Smooth muscle cell (in vitro differentiated cells): ENCODE data around the gene PTPRN2. TPM values are rescaled to one million over a fixed set of nuclear protein-coding genes. Genes with fewer than 3 reads are reported as not detected.

Experiments used
- DNase-seq: peaks from one replicate; lab custom pipeline; 2025; ENCODE audit not compliant: unreplicated experiment; lab: John Stamatoyannopoulos, UW
- H2AFZ ChIP-seq: fragments of 200-600 bp; sonication (generic); 2 replicates; pipeline ENCODE4 v1.6.0; 2016; ENCODE audit warnings: antibody characterized with exemption, low read depth, mild to moderate bottlenecking
- H3F3A ChIP-seq: fragments of 200-600 bp; sonication (generic); 2 replicates; pipeline ENCODE4 v1.6.0; 2017; ENCODE audit warnings: antibody characterized with exemption, low read depth
- H3K27ac ChIP-seq: fragments of 200-600 bp; sonication (generic); 2 replicates; pipeline ENCODE4 v1.5.1; 2016; ENCODE audit warnings: low read depth, mild to moderate bottlenecking
- H3K27me3 ChIP-seq: fragments of 200-600 bp; sonication (generic); 2 replicates; pipeline ENCODE4 v1.6.1; 2016; ENCODE audit warnings: low read depth, mild to moderate bottlenecking
- H3K36me3 ChIP-seq: fragments of 200-600 bp; sonication (generic); 2 replicates; pipeline ENCODE4 v1.5.1; 2016; ENCODE audit warnings: low read depth
- H3K4me1 ChIP-seq: fragments of 200-600 bp; sonication (generic); 2 replicates; pipeline ENCODE4 v1.5.1; 2016; ENCODE audit warnings: low read depth
- H3K4me2 ChIP-seq: fragments of 200-600 bp; sonication (generic); 2 replicates; pipeline ENCODE4 v1.6.0; 2016; ENCODE audit warnings: mild to moderate bottlenecking
- H3K4me3 ChIP-seq: fragments of 200-600 bp; sonication (generic); 2 replicates; pipeline ENCODE4 v1.5.1; 2016; ENCODE audit warnings: mild to moderate bottlenecking
- H3K79me2 ChIP-seq: fragments of 200-600 bp; sonication (generic); 2 replicates; pipeline ENCODE4 v1.6.0; 2016; ENCODE audit warnings: low read depth, mild to moderate bottlenecking
- H3K9ac ChIP-seq: fragments of 200-600 bp; sonication (generic); 2 replicates; pipeline ENCODE4 v1.6.0; 2016; ENCODE audit warnings: low read depth
- H3K9me3 ChIP-seq: fragments of 200-600 bp; sonication (generic); replicated peaks from 2 replicates; pipeline ENCODE4 v1.5.1; 2016; ENCODE audit warnings: low read depth
- H4K20me1 ChIP-seq: fragments of 200-600 bp; sonication (generic); 2 replicates; pipeline ENCODE4 v1.6.0; 2016; ENCODE audit warnings: low read depth
- CTCF ChIP-seq: fragments of 200-600 bp; sonication (generic); IDR thresholded peaks from 2 replicates; pipeline ENCODE4 v1.5.1; 2017; ENCODE audit warnings: borderline replicate concordance, mild to moderate bottlenecking, antibody characterized with exemption; ENCODE audit not compliant: insufficient read depth, poor library complexity, severe bottlenecking
- WGBS: methylation state at CpG from one replicate; pipeline ENCODE4 v1.1.7; 2016; ENCODE audit warnings: low lambda C conversion rate; 5-methylcytosine and 5-hydroxymethylcytosine counted together
- polyA plus RNA-seq: library from polyadenylated mRNA; unstranded; fragments of >200 nt; fragmentation: Nextera tagmentation; extraction: Ambion mirVana; gene quantifications from 2 replicates; pipeline ENCODE4 v1.2.1, GENCODE V29; 2016
- total RNA-seq: library from RNA; depleted of rRNA; stranded (reverse); fragments of >200 nt; gene quantifications from 2 replicates; pipeline ENCODE4 v1.2.3, GENCODE V29; 2014

Gene PTPRN2
- total and polyA plus RNA-seq, 2 experiments from 2014 or later: 0.09 to 0.87 TPM

GRCh38 chr7:157495594-157495993, 1092.0 kb downstream of the PTPRN2 start:
- Histone ChIP-seq H4K20me1 (no peaks in the 10 kb centered on the region), H3K4me2 (no peak overlapping the region), H2AFZ (no peak overlapping the region), H3K27ac (no peak overlapping the region), H3K9ac (no peak overlapping the region), H3K79me2 (no peaks in the 10 kb centered on the region), H3F3A (no peaks in the 10 kb centered on the region), H3K4me1 (no peaks in the 10 kb centered on the region), H3K4me3 (no peak overlapping the region), H3K27me3 (peaks cover 5% of the 10 kb centered on the region), H3K36me3 (no peaks in the 10 kb centered on the region), H3K9me3 (no peaks in the 10 kb centered on the region)
- no peak for DNase-seq
- 85% methylated on average over 13 of the region's 13 CpGs for WGBS
- no peak for TF ChIP-seq CTCF

GRCh38 chr7:157495177-157495553, 1092.5 kb downstream of the PTPRN2 start:
- no peak overlapping the region for H3K9ac ChIP-seq
- H2AFZ ChIP-seq: no peak overlapping the region
- H3K27me3 ChIP-seq: peaks cover 5% of the 10 kb centered on the region
- no peak for DNase-seq
- no peaks in the 10 kb centered on the region for H3F3A ChIP-seq
- TF ChIP-seq CTCF: no peak
- H3K4me3 ChIP-seq: no peak overlapping the region
- no peaks in the 10 kb centered on the region for H3K4me1 ChIP-seq
- H3K9me3 ChIP-seq: no peaks in the 10 kb centered on the region
- no peaks in the 10 kb centered on the region for H4K20me1 ChIP-seq
- H3K27ac ChIP-seq: no peak overlapping the region
- H3K36me3 ChIP-seq: no peaks in the 10 kb centered on the region
- 68% methylated on average over 2 of the region's 2 CpGs for WGBS
- no peak overlapping the region for H3K4me2 ChIP-seq
- H3K79me2 ChIP-seq: no peaks in the 10 kb centered on the region

- H3K4me1 ChIP-seq: no peaks in the 10 kb centered on the region
- no peaks in the 10 kb centered on the region for H3F3A ChIP-seq
- DNase-seq: no peak
- no peak overlapping the region for H3K9ac ChIP-seq
- no peaks in the 10 kb centered on the region for H4K20me1 ChIP-seq
- H3K4me2 ChIP-seq: no peak overlapping the region
- no peak for TF ChIP-seq CTCF
- H3K79me2 ChIP-seq: no peaks in the 10 kb centered on the region
- no peaks in the 10 kb centered on the region for H3K9me3 ChIP-seq
- H3K27me3 ChIP-seq: peaks cover 5% of the 10 kb centered on the region
- no peak overlapping the region for H3K4me3 ChIP-seq
- no peak overlapping the region for H2AFZ ChIP-seq
- no peaks in the 10 kb centered on the region for H3K36me3 ChIP-seq
- no peak overlapping the region for H3K27ac ChIP-seq
- 80% methylated on average over 12 of the region's 12 CpGs for WGBS
Measured at GRCh38 chr7:157494506-157495176, 1093.0 kb downstream of the PTPRN2 start.

GRCh38 chr7:157493776-157494175, 1093.8 kb downstream of the PTPRN2 start:
- no peak overlapping the region for H3K4me3 ChIP-seq
- no peaks in the 10 kb centered on the region for H3K4me1 ChIP-seq
- H3K9me3 ChIP-seq: no peaks in the 10 kb centered on the region
- no peak overlapping the region for H3K27ac ChIP-seq
- WGBS: 86% methylated on average over 4 of the region's 4 CpGs
- TF ChIP-seq CTCF: no peak
- H3K36me3 ChIP-seq: no peaks in the 10 kb centered on the region
- H4K20me1 ChIP-seq: no peaks in the 10 kb centered on the region
- DNase-seq: no peak
- H3K27me3 ChIP-seq: peaks cover 5% of the 10 kb centered on the region
- H2AFZ ChIP-seq: no peak overlapping the region
- H3F3A ChIP-seq: no peaks in the 10 kb centered on the region
- H3K4me2 ChIP-seq: no peak overlapping the region
- no peaks in the 10 kb centered on the region for H3K79me2 ChIP-seq
- H3K9ac ChIP-seq: no peak overlapping the region
